GM12865 (cell line): ENCODE measurements around the gene CATSPER1.

ENCODE experiments used
- DNase-seq: peaks from one replicate; pipeline ENCODE4 v3.0.0; 2010; ENCODE audit warnings: low read depth
- H3K4me3 ChIP-seq: 2 replicates; pipeline ENCODE4 v1.5.1; 2011; ENCODE audit warnings: mild to moderate bottlenecking, low read depth, low read length, control low read depth
- TF ChIP-seq, protein P1 (sequence below): IDR thresholded peaks from 2 replicates; pipeline ENCODE4 v1.5.1; 2011; ENCODE audit warnings: low read length, control low read depth, low read depth, inconsistent platforms; ENCODE audit not compliant: insufficient read depth; ENCODE audit errors: missing control alignments

The CATSPER1 gene

DNA sequence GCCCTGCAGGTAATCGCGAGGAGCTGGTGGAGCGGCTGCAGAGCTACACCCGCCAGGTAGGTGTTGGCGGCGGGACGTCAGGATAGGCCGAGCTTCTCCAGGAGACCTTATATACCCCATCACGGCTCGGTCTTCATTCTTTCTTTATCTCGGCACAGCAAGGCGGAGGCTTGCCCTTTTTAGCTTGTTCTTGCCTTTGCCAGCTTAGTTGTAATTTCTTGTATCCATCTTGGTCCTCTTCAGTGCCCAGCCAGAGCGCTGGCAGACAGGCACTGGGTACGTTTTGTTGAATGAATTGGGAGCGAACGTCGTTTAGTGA, 26.3 kb upstream of the CATSPER1 start:
- no peak for DNase-seq
- TF ChIP-seq, protein P1, sequence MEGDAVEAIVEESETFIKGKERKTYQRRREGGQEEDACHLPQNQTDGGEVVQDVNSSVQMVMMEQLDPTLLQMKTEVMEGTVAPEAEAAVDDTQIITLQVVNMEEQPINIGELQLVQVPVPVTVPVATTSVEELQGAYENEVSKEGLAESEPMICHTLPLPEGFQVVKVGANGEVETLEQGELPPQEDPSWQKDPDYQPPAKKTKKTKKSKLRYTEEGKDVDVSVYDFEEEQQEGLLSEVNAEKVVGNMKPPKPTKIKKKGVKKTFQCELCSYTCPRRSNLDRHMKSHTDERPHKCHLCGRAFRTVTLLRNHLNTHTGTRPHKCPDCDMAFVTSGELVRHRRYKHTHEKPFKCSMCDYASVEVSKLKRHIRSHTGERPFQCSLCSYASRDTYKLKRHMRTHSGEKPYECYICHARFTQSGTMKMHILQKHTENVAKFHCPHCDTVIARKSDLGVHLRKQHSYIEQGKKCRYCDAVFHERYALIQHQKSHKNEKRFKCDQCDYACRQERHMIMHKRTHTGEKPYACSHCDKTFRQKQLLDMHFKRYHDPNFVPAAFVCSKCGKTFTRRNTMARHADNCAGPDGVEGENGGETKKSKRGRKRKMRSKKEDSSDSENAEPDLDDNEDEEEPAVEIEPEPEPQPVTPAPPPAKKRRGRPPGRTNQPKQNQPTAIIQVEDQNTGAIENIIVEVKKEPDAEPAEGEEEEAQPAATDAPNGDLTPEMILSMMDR, result no peak

DNA sequence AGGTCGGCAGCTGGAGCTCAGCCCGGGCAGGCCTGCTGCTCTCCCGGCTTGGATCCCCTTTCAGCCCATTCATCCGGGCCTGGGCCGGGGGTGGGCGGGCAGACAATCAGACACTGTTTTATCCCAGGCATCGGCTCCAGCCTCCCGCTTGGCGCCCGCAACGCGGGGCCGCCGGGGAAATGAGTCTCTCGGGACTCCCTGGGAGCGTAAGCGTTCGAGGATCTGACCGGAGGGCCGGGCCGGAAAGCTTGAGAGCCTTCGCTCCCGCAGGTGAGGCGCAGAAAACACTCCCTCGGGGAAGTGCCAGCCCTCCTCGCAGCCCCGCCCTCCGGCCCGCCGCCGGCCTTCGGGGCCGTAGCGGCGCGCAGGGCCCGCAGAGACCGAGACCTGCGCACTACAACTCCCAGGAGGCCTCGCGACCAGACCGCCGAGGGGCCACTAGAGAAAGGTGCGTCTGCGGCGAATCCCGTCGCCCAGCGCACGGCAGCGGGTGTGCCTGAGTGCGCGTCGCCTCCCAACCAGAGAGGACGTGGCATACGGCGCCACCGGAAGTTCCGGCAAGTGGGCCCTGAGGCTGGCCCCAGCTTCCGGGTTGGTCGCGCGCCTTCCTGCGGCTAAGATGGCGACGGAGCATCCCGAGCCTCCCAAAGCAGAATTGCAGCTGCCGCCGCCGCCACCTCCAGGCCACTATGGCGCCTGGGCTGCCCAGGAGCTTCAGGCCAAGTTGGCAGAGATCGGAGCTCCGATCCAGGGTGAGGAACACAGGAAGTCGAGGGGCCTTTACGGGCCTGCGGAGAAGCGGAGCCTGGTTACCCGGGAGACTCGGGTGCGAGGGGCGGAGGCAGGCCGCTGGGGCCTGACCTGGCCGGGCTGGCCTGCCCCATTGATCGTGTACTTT, 25.7 kb upstream of the CATSPER1 start, which contains the start of gene SF3B2:
SF3B2 (plus strand) TSS at position 599 of the 898 bp plus-strand sequence; CDS start at position 620, 21 bp downstream.
- TF ChIP-seq, protein P1, result no peak
- peak within 1 kb of the TSS; percentile 83 for H3K4me3 ChIP-seq
- peak; percentile 100 for DNase-seq

More for the DNA sequence above, 26.3 kb upstream of the CATSPER1 start:
- H3K4me3 ChIP-seq, result peak overlapping the region; percentile 83

DNA sequence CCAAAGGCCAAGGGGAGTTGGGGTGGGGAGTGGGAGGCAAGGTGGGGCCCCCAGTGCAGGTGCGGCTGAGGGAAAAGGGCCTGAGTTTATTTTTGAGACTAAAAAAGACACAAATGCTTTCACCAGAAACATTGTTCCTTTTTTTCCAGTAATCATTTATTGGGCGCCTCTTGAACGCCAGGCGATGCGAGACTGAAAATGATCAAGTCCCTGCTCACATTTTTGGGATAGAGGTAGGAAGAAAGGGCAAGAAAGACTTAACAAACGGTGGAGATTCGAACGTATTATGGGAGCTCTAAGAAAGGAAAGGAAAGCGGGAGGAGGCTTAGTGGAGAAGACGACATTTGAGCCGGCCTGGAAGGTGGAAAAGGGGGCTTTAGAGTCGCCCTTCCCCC, 25.1 kb upstream of the CATSPER1 start:
- H3K4me3 ChIP-seq, result peak overlapping the region; percentile 54
- no peak for DNase-seq
- TF ChIP-seq, protein P1, result no peak

DNA sequence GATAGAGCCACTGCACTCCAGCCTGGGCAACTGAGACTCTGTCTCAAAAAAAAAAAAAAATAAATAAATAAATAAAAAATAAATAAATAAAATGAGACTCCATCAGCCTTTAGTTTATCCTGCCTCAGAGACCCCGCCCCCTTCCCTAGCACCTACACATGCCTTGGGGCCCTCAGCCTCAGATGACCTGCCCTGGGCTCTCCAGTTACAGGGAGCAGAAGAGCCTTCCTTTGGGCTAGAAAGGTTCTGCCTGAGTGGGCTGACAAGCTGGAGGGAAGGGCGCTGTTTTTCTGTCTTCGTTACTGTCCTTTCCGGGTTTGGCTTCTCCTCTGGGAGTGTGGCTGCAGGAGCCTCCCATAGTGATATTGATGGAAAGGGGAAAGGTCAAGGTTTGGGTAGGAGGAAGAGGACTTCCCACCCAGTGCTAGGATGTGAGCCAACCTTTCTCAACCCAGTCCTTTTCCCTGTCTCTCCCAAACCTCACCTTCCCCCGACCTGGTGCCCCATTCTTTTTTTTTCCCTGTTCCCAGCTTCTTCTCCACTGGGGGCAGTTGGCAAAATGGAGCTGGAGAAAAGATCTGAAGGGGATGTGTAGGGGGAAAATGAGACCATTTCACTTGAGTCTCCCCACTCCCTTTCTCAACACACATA, 24.4 kb upstream of the CATSPER1 start:
- TF ChIP-seq, protein P1, result no peak
- no peak for DNase-seq
- H3K4me3 ChIP-seq, result no peak overlapping the region

DNA sequence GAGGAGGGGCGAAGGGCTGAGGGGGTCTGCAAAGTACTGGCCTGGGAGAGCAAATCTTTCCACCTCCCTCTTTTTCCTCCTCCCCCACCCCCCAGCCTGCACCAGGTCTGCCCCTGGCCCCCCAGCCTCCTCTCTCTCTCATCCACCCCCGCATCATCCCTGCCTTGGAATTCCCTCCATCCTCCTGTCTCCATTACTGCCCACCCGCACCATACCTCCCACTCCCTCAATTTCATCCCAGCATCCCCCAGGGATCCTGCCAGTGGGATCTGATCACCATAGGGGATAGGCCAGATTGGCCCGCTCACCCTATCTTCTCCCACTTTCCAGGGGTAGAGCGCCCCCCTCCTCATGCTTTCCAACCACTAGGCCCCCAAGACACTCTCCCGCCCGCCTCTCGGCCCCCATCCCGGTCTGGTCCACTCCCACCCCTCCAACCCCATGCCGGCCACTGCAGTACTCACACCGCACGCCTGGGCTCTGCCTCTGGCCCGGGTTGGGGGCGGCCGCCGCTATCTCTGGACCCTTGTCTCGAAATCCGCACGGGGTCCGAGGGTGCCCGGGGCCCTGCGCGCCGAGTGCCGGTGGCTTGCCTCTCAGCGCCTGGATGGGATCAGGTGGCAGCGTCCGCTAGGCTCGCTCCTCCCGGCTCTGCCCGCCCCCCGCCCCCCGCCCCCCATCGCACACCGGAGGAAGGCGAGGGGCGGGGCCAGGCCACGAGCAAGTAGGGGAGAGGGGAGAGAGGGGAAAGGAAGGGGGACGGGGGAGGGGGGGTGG, 22.5 kb upstream of the CATSPER1 start, which contains the start of gene GAL3ST3:
GAL3ST3 (minus strand) TSS at position 615 of the 777 bp plus-strand sequence. CDS start 3,746 bp downstream, outside the sequence.
- DNase-seq, result no peak
- H3K4me3 ChIP-seq, result no peak within 1 kb of the TSS
- TF ChIP-seq, protein P1, result no peak

DNA sequence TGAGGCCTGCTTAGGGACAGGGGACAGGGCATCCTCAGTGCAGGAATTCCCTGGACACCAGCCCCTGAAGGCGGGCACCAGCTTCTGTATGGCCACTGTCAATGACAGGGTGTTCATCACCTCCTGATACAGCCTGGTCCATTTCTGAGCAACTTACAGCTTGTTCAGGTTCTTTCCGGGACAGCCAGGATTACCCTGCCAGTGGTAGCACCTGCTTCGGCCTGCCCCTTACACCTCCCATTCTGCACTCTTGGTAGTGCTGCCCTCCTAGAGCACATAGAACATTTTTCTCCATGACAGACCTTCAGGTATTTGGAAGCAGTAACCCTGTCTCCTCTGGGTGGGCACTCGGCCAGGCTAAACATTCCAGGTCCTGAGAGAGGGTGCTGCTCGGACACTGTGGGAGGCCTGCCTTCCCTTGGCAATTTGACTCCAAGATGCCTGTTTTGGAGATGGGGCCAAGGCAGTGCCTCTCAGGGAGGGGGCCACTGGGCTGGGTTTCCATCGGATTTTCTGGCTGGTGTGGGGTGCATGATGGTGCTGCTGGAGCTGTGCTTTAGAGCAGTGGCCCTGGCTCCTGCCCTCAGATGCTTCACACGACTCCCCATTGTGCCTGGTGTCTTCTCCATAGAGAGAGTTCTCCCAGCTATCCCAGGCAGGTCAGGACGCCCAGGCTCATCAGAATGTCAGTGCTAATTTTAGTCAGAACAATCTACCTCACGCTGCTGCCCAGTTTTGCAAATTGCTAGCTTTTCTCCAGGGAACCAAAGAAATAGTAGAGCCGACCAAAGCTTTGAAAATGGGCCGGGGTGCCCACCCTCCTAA, 21.5 kb upstream of the CATSPER1 start:
- TF ChIP-seq, protein P1, result no peak
- no peak for DNase-seq
- no peak overlapping the region for H3K4me3 ChIP-seq
